Fibroblast of lung (primary cell): ENCODE measurements around the gene POP7.

Experiments
- EZH2 ChIP-seq: IDR thresholded peaks from 2 replicates; pipeline ENCODE4 v1.5.1; 2012; ENCODE audit warnings: low read length, control low read depth, mild to moderate bottlenecking; ENCODE audit errors: missing control alignments
- TF ChIP-seq, protein P1 (sequence below), 2 donors: IDR thresholded peaks in 1 of 2; conservative IDR thresholded peaks in 1 of 2; 1 replicate in 1 of 2; 2 replicates in 1 of 2; pipeline ENCODE4 v1.5.1; 2011 to 2012; ENCODE audit warnings: low read length in 2 of 2, control low read depth in 1 of 2, inconsistent platforms in 1 of 2, low read depth in 1 of 2, mild to moderate bottlenecking in 1 of 2

DNA sequence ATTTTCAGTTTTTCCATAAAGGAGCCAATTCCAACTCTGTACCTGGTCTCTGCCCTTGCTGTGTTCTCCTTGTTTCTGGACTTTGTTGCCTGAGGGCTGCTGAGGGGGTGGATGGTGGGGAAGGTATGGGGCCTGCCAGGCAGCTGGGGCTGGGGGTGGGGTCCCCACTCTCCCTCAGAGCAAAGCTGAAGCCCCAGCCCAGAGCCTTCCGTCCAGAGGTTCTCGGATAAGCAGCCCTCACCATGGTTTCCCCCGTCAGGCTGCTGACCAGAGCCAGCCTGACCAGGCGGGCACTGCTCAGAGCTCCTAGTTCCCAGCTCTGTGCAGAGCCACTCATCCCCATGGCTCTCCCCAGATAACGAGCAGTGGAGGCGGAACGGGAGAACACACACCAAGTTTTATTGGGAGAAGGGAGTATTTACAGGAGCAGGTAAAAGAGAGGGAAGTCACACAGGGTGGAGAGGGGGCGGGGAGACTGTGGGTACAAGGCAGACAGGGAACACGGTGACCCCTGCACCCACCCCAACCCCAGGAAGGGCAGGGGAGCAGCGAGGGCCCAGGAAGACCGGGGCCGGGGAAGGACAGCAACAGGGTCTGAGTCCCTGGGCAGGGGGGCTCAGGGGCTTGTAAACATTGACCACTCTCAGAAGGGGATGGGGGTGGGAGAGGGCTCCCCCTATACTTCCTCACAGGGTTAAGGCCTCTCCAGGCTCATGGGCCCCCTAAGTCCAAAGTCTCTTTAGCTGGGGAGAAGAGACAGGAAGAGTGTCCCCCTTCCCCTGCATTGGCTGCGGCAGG is 26.6 kb upstream of the POP7 start:
- TF ChIP-seq, protein P1, sequence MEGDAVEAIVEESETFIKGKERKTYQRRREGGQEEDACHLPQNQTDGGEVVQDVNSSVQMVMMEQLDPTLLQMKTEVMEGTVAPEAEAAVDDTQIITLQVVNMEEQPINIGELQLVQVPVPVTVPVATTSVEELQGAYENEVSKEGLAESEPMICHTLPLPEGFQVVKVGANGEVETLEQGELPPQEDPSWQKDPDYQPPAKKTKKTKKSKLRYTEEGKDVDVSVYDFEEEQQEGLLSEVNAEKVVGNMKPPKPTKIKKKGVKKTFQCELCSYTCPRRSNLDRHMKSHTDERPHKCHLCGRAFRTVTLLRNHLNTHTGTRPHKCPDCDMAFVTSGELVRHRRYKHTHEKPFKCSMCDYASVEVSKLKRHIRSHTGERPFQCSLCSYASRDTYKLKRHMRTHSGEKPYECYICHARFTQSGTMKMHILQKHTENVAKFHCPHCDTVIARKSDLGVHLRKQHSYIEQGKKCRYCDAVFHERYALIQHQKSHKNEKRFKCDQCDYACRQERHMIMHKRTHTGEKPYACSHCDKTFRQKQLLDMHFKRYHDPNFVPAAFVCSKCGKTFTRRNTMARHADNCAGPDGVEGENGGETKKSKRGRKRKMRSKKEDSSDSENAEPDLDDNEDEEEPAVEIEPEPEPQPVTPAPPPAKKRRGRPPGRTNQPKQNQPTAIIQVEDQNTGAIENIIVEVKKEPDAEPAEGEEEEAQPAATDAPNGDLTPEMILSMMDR (conservative IDR thresholded peaks at IDR 0.05 in 1 of 2, IDR thresholded peaks at IDR 0.05 in 1 of 2; ENCODE audit: low read depth in 1 of 2, low read length in 2 of 2), result no peak
- TF ChIP-seq EZH2, result no peak
